Activated CD4-positive, alpha-beta T cell treated with anti-CD3 and anti-CD28 coated beads, Interleukin-2, amount 50 U/mL, for 48 hours (primary cell): ENCODE results near the gene MYLK.

Experiments used
- DNase-seq, 2 experiments: peaks; one replicate each; pipeline ENCODE4 v3.0.0-alpha.2; 2020

MYLK gene

GRCh38 chr3:123790254-123791072 is 93.7 kb downstream of the MYLK start:
- DNase-seq, result no peak

- DNase-seq, result no peak
Measured at GRCh38 chr3:123789760-123790159, 94.4 kb downstream of the MYLK start.

- DNase-seq, result no peak
Measured at GRCh38 chr3:123789160-123789559, 95.0 kb downstream of the MYLK start.

DNA sequence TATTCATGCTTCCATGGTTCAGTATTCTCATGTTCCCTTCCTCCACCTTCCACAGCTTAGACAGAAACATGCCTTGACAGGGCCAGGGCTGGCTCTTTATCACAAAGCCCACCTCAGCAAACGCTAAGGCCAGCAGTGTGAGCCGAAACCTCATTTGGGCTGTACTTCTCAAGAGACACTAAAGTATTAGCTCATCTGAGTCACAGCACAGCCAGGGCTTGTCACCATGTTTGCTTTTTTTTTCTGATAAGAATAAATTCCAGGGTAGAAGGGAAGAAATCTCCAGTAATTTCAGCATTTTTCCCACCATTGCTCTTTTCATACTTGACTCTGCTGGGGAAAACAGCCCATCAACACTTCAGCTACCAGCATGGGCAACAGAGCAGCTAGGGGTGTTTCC is 95.4 kb downstream of the MYLK start:
- DNase-seq, result no peak

- no peak for DNase-seq
Measured at GRCh38 chr3:123787133-123787532, 97.0 kb downstream of the MYLK start.

- no peak for DNase-seq
Measured at GRCh38 chr3:123785602-123786001, 98.5 kb downstream of the MYLK start.

DNA sequence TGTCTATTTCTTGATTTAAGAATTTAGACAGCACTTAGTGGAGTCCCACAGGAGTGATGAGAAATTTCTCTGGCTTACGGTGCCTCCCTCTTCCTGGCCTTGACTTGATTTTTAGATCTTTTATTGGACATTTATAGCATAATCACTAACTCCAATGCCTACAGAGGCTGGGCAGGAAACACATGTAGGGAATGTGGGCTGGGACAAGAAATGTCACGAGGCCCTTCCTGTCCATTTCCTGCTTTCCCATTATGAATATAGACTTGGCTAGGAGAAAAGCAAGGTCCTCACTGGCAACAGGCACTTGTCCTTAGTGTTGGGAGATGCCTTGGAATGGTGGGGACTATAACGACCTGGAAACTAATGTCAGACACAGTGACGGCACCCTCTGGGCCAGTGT is 100.3 kb downstream of the MYLK start:
- DNase-seq, result no peak

- DNase-seq, result no peak
Measured at GRCh38 chr3:123783050-123783689, 101.0 kb downstream of the MYLK start.

DNA sequence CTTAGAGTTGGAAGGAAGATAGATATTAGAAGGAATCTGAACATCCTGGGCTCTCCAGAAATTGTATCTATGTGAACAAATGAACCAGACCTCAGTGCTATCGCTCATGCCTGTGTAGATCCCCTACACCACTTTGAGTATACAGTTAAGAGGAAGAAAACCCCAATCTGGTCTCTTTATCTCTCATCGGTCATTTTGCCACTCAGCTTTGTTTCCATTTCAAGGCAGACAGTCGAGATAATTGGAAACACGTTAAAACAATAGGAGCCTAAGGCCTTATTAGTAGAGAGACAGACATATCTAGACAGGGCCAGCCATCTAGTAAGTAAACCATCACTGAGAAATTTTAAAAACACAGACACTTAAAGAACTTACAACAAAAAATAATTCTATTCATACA is 101.6 kb downstream of the MYLK start:
- DNase-seq, result no peak

DNA sequence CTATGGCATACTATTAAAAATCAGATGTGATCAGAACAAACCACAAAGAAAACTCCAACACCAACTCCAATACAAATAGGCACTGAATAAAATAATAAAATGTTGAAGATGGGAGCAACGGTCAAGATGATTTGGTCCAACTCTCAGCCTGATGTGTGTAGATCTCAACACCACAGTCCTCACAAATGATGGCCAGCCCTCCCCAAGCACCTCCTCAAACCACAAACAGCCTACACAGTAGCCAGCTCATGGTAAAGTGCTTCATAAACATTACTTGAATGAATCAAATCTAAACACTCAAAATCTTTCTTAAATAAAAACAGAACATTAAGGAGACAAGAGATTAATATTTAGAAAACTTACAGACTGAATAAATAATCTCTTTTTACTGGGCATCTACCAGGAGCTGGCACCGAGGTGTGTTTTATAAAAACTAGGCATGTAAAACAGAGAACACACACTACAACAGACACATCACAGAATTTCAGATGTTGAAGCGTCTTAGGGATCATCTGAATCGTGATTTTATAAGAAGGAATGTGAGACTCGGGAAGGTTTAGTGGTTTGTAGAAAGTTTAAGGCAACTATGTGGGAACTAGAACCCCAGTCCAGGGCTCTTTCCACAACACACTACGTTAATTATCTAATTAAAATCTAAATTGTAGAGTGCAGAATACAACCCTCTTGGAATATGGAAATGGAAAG is 102.4 kb downstream of the MYLK start:
- DNase-seq, result no peak

- no peak for DNase-seq
Measured at GRCh38 chr3:123781138-123781537, 103.0 kb downstream of the MYLK start.

GRCh38 chr3:123780656-123781055 is 103.5 kb downstream of the MYLK start:
- no peak for DNase-seq

GRCh38 chr3:123779655-123780231 is 104.4 kb downstream of the MYLK start:
- DNase-seq, result no peak

- no peak for DNase-seq
Measured at GRCh38 chr3:123778991-123779622, 105.0 kb downstream of the MYLK start.

DNA sequence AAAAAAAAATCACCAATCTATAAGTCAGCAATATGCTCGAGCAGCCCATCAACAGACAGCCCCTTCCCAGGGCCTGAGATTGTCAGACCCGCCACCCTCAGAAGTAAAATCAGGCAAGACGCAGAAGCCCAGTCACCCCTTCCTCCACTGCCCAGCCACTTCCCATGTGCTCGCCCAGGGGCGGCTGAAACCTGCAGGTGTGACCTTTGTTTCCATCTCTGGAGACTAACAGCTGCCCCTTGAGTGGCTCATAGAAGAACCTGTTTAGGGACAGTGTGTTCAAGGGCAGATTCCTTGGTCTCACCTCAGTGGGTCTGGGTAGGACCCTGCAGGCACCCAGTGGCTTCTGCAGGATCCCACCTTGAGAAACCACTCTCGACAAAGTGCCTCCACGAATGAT is 105.6 kb downstream of the MYLK start:
- DNase-seq, result no peak

GRCh38 chr3:123776071-123776782 is 107.9 kb downstream of the MYLK start:
- DNase-seq, result no peak

- DNase-seq, result no peak
Measured at GRCh38 chr3:123774474-123774873, 109.7 kb downstream of the MYLK start.

DNA sequence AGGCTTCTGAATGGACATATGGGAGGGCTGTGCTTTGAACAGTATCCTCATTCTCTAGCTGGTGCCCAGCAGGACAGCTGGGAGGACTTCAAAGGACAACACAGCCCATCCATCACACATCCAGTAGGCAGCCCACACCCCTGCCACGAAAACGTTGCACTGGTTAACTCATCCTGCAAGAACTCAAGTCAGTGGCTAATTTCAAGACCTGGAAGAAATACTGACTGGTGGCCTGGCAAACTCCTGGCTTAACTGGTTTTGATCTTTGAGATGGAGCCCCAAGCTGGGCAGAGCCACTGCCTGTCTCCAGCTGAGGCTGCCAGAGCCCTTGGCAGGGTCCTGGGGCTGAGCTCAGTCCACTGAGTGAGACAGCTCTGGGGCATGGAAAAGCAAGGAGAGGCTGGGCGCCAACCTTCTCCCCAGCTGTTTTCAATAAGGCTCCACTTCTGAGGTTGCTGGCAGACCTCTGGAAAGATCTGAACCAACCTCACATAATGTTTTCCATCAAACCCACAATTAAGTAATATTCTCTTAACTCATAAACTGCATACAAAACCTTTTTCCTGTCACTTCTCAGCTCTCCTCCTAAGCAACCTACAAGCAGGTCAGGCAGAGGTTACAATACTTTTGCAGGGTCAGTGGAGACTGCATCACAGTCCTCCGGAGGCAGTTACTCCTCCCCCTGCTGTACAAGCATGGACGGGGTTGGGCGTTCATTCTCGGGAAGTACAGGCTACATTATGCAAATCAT is 110.3 kb downstream of the MYLK start:
- no peak for DNase-seq

DNA sequence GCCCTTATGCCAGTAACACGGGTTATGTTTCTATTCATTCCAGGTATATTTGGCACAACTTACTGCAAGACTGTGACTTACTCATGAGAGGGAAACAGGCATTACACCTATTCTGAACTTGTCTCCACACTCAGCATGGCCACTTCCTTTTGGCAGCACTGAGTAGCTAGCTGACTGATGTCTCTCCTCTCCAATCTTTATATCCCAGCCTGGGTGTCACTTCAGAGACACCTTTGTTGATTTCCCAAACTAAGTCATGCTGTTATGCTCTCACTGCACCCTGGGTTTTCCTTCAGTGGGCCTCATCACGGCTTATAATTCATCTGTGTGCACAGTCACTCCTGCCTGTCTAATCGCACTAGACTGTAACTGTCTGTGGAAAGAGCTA is 114.8 kb downstream of the MYLK start:
- DNase-seq, result no peak

DNA sequence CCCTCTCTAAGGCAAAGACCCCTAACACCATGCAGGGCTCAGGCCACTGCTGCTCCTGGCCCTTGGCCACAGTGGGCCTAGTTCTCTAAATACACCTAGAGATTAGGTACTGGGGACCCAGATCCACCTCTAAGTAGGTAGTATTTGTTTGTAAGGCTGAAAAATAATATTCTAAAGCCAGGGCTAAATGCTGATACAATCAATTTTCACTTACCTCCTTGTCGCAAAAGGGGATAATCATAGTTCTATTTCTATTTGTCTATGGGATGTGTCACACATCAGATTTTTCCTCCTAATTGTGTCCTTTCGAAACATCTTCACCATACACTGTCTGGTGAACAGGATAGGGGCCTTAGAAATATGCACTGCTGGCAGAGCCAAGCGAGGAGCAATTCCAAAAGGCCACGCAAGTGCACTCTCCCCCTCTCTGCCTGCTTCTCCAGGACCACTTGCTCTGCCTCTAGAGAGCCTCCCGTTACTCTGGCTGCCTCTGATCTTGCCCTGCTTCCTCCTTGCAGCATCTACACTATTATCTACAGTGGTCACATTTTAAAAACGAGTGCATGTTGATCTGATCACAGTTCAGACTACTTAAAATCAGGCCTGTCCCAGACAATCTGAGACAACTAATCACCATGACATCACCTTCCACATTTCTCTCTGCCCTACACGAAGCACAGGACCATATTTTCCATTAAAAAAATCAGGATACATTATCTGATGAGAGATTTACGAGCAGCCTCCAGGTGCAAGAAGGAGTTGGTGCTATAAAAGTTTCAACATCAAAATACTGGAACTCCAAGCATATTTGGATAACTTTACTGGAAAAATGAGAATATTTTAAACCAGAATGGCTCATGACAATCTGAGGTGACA is 115.4 kb downstream of the MYLK start:
- DNase-seq, result no peak
